Transverse colon (tissue), 4 donors: ENCODE measurements around the gene MIF. TPM values are rescaled to one million over a fixed set of nuclear protein-coding genes. Genes with fewer than 3 reads are reported as not detected.
"Not testable (repeated sequence)": the region's sequence is repeated elsewhere in the genome, so short reads cannot be mapped to it uniquely, and the experiment has no call there.

ENCODE experiments used
- DNase-seq: peaks from one replicate; pipeline ENCODE4 v3.0.0-alpha.2; 2019
- H3K27ac ChIP-seq, 4 donors: fragments of 200-600 bp; sonication (generic); 2 replicates each; pipeline ENCODE4 v1.5.1; 2016 to 2018; ENCODE audit warnings: inconsistent platforms in 4 of 4
- H3K27me3 ChIP-seq: fragments of 200-600 bp; sonication (generic); 2 replicates; pipeline ENCODE4 v1.5.1; 2017; ENCODE audit warnings: inconsistent platforms
- H3K36me3 ChIP-seq, 4 donors: fragments of 200-600 bp; sonication (generic); 2 replicates each; pipeline ENCODE4 v1.5.1; 2017 to 2019; ENCODE audit warnings: inconsistent platforms in 4 of 4
- H3K4me1 ChIP-seq, 4 donors: fragments of 200-600 bp; sonication (generic); 2 replicates each; pipeline ENCODE4 v1.5.1; 2017 to 2020; ENCODE audit warnings: inconsistent platforms in 4 of 4
- H3K4me3 ChIP-seq, 4 donors: fragments of 200-600 bp; sonication (generic); 1 replicate in 1 of 4; 2 replicates in 3 of 4; pipeline versions ENCODE4 v1.5.1 to v1.6.1; 2017 to 2019; ENCODE audit warnings: inconsistent platforms in 4 of 4
- H3K9me3 ChIP-seq, 2 donors: fragments of 200-600 bp; sonication (generic); 2 replicates each; pipeline ENCODE4 v1.5.1; 2017 to 2019; ENCODE audit warnings: inconsistent platforms in 2 of 2
- CTCF ChIP-seq, 5 experiments: fragments of 200-600 bp in 3 of 5; fragments of 450-650 bp in 2 of 5; sonication (generic) in 3 of 5; IDR thresholded peaks; 1 replicate in 2 of 5; 2 replicates in 3 of 5; pipeline ENCODE4 v1.5.1; 2016 to 2017; ENCODE audit warnings: antibody characterized with exemption in 5 of 5, inconsistent platforms in 3 of 5, mild to moderate bottlenecking in 2 of 5, moderate library complexity in 1 of 5
- EP300 ChIP-seq: sonication (generic); formaldehyde crosslinking; IDR thresholded peaks from one replicate; pipeline ENCODE4 v1.6.1; 2017; ENCODE audit warnings: antibody characterized with exemption, low read depth
- POLR2A ChIP-seq: fragments of 450-650 bp; IDR thresholded peaks from one replicate; pipeline ENCODE4 v1.6.1; 2016; ENCODE audit warnings: antibody characterized with exemption, mild to moderate bottlenecking, moderate library complexity
- POLR2AphosphoS5 ChIP-seq, 3 donors: sonication (generic); formaldehyde crosslinking; IDR thresholded peaks; one replicate each; pipeline ENCODE4 v1.6.1; 2016; ENCODE audit warnings: antibody characterized with exemption in 3 of 3
- WGBS, 2 donors: methylation state at CpG; one replicate each; pipeline ENCODE4 v1.1.5; 2018; ENCODE audit warnings: low coverage in 1 of 2; 5-methylcytosine and 5-hydroxymethylcytosine counted together
- in situ Hi-C, 4 donors: fragments of 200-750 bp; cut with MboI; loops; one replicate each; pipeline versions ENCODE4 v1.15.0 to v1.15.1; 2017; ENCODE audit warnings: low sequenced_read_pairs in 3 of 4, low pct_ligation_motif_present in 1 of 4, low pct_unique_long_range_greater_than_20kb in 1 of 4
- intact Hi-C: fragments of 100-400 bp; cut with DNase I; formaldehyde crosslinking; loops from one replicate; pipeline ENCODE4 v1.15.1; 2023; ENCODE audit warnings: low total_unique reads
- small RNA-seq, 4 donors: library from RNA; depleted of rRNA; stranded (forward); fragments of <200 nt; gene quantifications; one replicate each; pipeline ENCODE3, GENCODE V24; 2016
- total RNA-seq, 4 donors: library from RNA; depleted of rRNA; stranded (reverse); fragments of >200 nt; gene quantifications; one replicate each; pipeline ENCODE4 v1.1.0, GENCODE V29; 2016

MIF gene
- total RNA-seq, 4 donors from 2014 or later, result 123 to 210 (median 139) TPM

GRCh38 chr22:23938328-23939016 lies 44.3 kb downstream of the MIF start:
- H3K4me1 ChIP-seq, result no peaks in the 10 kb centered on the region
- no peak overlapping the region for H3K27ac ChIP-seq
- no peak for TF ChIP-seq CTCF (IDR thresholded peaks at IDR 0.05)
- TF ChIP-seq POLR2A, result no peak
- TF ChIP-seq EP300, result no peak
- no peak for TF ChIP-seq POLR2AphosphoS5 (IDR thresholded peaks at IDR 0.05)
- in situ Hi-C loops, result no loop called here
- no peak overlapping the region for H3K4me3 ChIP-seq
- DNase-seq, result no peak
- 63 to 77% methylated on average over 4 to 5 of the region's 5 CpGs for WGBS, 2 donors
- H3K36me3 ChIP-seq, result no peaks in the 10 kb centered on the region
- no peaks in the 10 kb centered on the region for H3K9me3 ChIP-seq
- intact Hi-C loops, result no loop called here
- no peaks in the 10 kb centered on the region for H3K27me3 ChIP-seq

DNA sequence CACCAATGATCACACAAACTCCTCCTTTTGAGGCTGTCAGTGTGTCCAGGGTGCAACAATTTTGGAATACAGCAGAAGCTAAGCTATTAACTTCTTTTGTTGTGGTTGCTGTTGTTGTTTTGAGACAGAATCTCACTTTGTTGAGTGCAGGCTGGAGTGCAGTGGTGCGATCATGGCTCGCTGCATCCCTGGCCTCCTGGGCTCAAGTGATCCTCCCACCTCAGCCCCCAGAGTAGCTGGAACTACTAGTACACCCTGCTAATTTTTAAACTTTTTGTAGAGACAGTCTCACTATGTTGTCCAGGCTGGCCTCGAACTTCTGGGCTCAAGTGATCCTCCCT lies 44.8 kb downstream of the MIF start:
- WGBS, 2 donors, result 54% methylated on average over 3 of the region's 3 CpGs; no CpG with 5 or more reads in 1 of the 2 donors
- Histone ChIP-seq H3K4me3 (no peak overlapping the region), H3K9me3 (no peaks in the 10 kb centered on the region), H3K36me3 (no peaks in the 10 kb centered on the region), H3K27me3 (no peaks in the 10 kb centered on the region), H3K27ac (no peak overlapping the region), H3K4me1 (no peaks in the 10 kb centered on the region)
- intact Hi-C loops (no loop called here), in situ Hi-C loops (no loop called here)
- TF ChIP-seq EP300, result no peak
- TF ChIP-seq POLR2A, result no peak
- TF ChIP-seq CTCF (IDR thresholded peaks at IDR 0.05), result no peak
- no peak for TF ChIP-seq POLR2AphosphoS5 (IDR thresholded peaks at IDR 0.05)
- no peak for DNase-seq

- in situ Hi-C loops, DNase-seq: not testable (repeated sequence)
- 100% methylated on average over 1 of the region's 14 CpGs; no CpG with 5 or more reads in 1 of the 2 donors for WGBS, 2 donors
These were observed 46.0 kb downstream of the MIF start for GRCh38 chr22:23940166-23940565.

More at GRCh38 chr22:23940166-23940565, 46.0 kb downstream of the MIF start:
- H3K27me3 ChIP-seq, H3K27ac ChIP-seq, H3K4me1 ChIP-seq, H3K9me3 ChIP-seq, H3K4me3 ChIP-seq, H3K36me3 ChIP-seq, intact Hi-C loops: not testable (repeated sequence)

Small RNA genes lying within 50 kb of the gene (small RNA-seq; reads per million reads assigned to genes)
- 0 reads per million in 4 donors for gene RN7SL268P

Other genes starting within 250 kb of the MIF start
- 1 to 10 TPM in 1 of 4 donors, under 1 TPM in 1, not detected in 2; 0.82 to 1.1 TPM for gene RGL4, start 203.4 kb upstream of the MIF start, total RNA-seq
- 1 to 10 TPM; 2.7 to 7.5 (median 5.9) TPM for gene ZNF70, start 143.3 kb upstream of the MIF start, total RNA-seq
- 1 to 10 TPM in 2 of 4 donors, not detected in 2; 2.6 to 5.4 TPM for gene VPREB3, start 140.0 kb upstream of the MIF start, total RNA-seq
- gene C22orf15, start 131.4 kb upstream of the MIF start, total RNA-seq, result not detected
- 10 to 100 TPM; 15.3 to 80.1 (median 50.8) TPM for gene CHCHD10, start 126.4 kb upstream of the MIF start, total RNA-seq
- gene MMP11, start 121.5 kb upstream of the MIF start, total RNA-seq, result 1 to 10 TPM; 1.2 to 2.2 (median 1.6) TPM
- gene SMARCB1, start 107.4 kb upstream of the MIF start, total RNA-seq, result 10 to 100 TPM; 33.7 to 61.3 (median 54.7) TPM
- 10 to 100 TPM in 1 of 4 donors, 1 to 10 TPM in 3; 1.9 to 20.0 (median 3.1) TPM for gene DERL3, start 55.4 kb upstream of the MIF start, total RNA-seq
- 10 to 100 TPM in 3 of 4 donors, 1 to 10 TPM in 1; 6.0 to 27.4 (median 13.2) TPM for gene SLC2A11, start 36.5 kb upstream of the MIF start, total RNA-seq
- 1 to 10 TPM in 1 of 4 donors, not detected in 3; 2.4 TPM for gene GSTT2B, start 66.8 kb downstream of the MIF start, total RNA-seq
- 1 to 10 TPM in 2 of 4 donors, not detected in 2; 1.5 to 1.8 TPM for gene DDTL, start 72.5 kb downstream of the MIF start, total RNA-seq
- 100 to 1,000 TPM; 157 to 267 (median 197) TPM for gene DDT, start 80.1 kb downstream of the MIF start, total RNA-seq
- 1 to 10 TPM in 1 of 4 donors, under 1 TPM in 1, not detected in 2; 0.41 to 7.0 TPM for gene GSTT2, start 85.8 kb downstream of the MIF start, total RNA-seq
- gene GSTT4, start 111.1 kb downstream of the MIF start, total RNA-seq, result not detected
- 100 to 1,000 TPM in 1 of 4 donors, 10 to 100 TPM in 3; 68.6 to 178 (median 79.6) TPM for gene CABIN1, start 116.9 kb downstream of the MIF start, total RNA-seq